Subcutaneous adipose tissue (tissue), 4 donors: Measurements from ENCODE around the gene TMEM108. TPM values are rescaled to one million over a fixed set of nuclear protein-coding genes. Genes with fewer than 3 reads are reported as not detected.

Experiments used
- CTCF ChIP-seq: fragments of 450-650 bp; IDR thresholded peaks from one replicate; pipeline ENCODE4 v1.5.1; 2016; ENCODE audit warnings: low read depth, mild to moderate bottlenecking, control low read depth, antibody characterized with exemption, moderate library complexity
- total RNA-seq, 4 donors: library from RNA; depleted of rRNA; stranded (reverse); fragments of >200 nt; gene quantifications; one replicate each; pipeline ENCODE4 v1.1.0, GENCODE V29; 2016

TMEM108 gene
- total RNA-seq, 4 donors from 2014 or later = 0.66 to 1.0 (median 0.75) TPM; not detected in 1

- TF ChIP-seq CTCF = no peak
These were observed 170.0 kb downstream of the TMEM108 start for GRCh38 chr3:133208184-133208583.

GRCh38 chr3:133209871-133210550 lies 171.8 kb downstream of the TMEM108 start:
- TF ChIP-seq CTCF = no peak

- no peak for TF ChIP-seq CTCF
These were observed 172.5 kb downstream of the TMEM108 start for GRCh38 chr3:133210656-133211055.

GRCh38 chr3:133211449-133211848 lies 173.3 kb downstream of the TMEM108 start:
- TF ChIP-seq CTCF = no peak

- no peak for TF ChIP-seq CTCF
These were observed 173.7 kb downstream of the TMEM108 start for GRCh38 chr3:133211856-133212255.

- no peak for TF ChIP-seq CTCF
These were observed 175.7 kb downstream of the TMEM108 start for GRCh38 chr3:133213937-133214336.

GRCh38 chr3:133227813-133228212 lies 189.6 kb downstream of the TMEM108 start:
- no peak for TF ChIP-seq CTCF
